NK-92 treated with Interleukin-12 subunit alpha and Interleukin-12 subunit beta, amount 100 ng/mL, for 24 hours (cell line): ENCODE measurements around the gene PAGR1.
A peak's percentile ranks its signal among the peaks of the same experiment; 100 is the strongest.
"Not testable (repeated sequence)": the region's sequence is repeated elsewhere in the genome, so short reads cannot be mapped to it uniquely, and the experiment has no call there.

Source experiments
- DNase-seq: peaks from one replicate; lab custom pipeline; 2025; lab: John Stamatoyannopoulos, UW

Gene PAGR1

GRCh38 chr16:29791845-29792807 lies 23.8 kb upstream of the PAGR1 start:
- no peak for DNase-seq

GRCh38 chr16:29793153-29793552 lies 22.8 kb upstream of the PAGR1 start:
- DNase-seq = not testable (repeated sequence)

DNA sequence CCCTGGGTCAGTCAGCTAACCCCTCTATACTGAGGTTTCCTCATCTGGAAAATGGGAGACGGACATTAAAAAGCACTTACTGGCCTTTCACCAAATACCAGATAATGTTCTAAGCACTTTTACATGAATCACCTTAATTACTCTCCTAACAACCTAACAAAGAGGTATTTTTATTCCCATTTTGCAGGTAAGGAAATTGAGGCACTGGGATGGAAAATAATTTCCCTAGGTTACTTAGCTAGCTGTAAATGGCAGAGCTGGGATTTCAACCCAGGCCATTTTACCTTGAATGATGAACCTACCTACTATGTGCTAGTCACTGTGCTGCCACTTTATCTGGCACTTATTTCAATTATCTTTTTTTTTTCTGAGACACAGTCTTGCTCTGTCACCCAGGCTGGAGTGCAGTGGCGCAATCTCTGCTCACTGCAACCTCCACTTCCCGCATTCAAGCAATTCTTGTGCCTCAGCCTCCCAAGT lies 21.7 kb upstream of the PAGR1 start:
- DNase-seq = no peak

DNA sequence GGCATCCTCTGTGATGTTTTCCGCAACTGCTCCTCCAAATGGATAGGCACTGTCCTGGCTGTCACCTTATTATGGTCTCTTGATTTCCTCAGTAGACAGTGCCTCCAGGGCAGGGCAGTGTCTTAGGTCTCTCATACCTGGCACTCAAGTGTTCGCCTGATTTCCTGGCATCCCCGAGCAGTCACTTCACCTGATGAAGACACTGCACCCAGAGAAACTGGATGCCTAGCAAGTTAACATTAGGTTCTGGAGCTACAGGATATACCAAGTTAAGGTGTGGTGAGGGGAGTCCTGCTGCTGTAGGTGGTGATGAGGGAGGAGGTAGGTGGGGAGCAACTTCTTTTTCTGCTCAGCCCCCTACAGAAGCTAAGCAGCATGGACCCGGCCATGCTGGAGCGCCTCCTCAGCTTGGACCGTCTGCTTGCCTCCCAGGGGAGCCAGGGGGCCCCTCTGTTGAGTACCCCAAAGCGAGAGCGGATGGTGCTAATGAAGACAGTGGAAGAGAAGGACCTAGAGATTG lies 13.5 kb upstream of the PAGR1 start:
- no peak for DNase-seq

- no peak for DNase-seq
Measured at GRCh38 chr16:29804020-29804419, 11.9 kb upstream of the PAGR1 start.

DNA sequence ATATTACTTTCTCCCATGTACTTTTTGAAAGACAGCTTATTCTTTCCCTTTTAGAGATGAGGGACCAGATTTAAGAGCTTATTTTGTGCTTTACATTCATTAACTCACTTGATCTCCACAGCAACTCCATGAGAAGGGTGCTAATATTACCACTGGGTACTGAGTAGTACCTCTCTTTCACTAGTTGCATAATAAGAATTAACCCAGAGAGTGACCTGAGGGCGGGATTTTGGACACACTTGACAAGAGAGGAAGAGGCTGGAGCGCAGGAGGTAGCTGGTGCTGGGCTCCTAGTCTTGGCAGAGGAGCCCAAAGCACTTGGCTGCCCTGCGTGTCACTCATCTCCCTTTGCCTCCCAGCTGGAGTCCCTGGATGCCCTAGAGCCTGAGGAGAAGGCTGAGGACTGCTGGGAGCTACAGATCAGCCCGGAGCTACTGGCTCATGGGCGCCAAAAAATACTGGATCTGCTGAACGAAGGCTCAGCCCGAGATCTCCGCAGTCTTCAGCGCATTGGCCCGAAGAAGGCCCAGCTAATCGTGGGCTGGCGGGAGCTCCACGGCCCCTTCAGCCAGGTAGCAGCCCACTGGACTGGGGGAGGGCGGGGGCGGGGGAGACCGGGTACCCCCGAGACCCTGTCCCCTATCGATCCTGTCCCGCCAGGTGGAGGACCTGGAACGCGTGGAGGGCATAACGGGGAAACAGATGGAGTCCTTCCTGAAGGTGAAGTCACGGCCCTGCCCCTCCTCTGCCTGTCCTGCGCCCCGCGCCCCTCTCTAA lies 11.3 kb upstream of the PAGR1 start:
- DNase-seq = no peak

DNA sequence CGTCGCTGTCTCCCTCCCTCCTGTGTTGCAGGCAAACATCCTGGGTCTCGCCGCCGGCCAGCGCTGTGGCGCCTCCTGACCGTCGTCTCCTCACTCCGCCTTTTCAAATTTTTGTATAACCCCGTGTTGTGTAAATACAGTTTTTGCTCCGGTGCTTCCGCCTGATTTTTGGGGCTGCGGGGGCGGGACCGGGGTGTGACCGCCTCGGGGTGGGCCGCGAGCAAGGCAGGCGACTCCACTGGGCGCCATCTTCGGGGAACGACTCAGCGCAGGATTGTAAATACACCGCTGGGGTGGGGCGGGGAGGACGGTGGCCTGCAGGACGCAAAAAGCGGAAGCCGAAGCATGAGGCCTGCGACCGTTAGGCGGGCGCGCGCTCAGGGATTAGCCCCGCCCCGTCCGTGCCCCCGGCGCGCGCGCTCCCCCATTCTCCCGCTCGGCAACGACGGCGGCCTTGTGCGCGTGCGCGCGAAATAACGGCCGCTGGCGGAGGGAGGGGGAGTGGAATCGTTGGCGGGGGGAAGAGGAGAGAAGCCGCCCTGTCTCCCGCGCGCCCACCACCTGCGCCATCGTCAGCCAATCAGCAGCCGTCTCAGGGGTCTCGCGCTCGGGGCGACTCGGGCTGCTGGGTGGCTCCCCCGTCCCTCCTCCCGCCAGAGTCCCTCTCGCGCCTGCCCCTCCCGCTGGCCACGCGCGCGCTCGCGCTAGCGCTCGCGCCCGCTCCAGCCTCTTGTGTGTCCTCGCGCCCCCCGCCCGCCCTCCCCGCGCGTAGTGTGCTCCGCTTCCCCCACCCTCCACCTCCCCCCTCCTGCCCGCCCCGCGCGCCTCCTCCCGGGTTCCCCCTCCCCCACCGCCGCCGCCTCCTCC lies 10.5 kb upstream of the PAGR1 start:
- peak; percentile 100 for DNase-seq

DNA sequence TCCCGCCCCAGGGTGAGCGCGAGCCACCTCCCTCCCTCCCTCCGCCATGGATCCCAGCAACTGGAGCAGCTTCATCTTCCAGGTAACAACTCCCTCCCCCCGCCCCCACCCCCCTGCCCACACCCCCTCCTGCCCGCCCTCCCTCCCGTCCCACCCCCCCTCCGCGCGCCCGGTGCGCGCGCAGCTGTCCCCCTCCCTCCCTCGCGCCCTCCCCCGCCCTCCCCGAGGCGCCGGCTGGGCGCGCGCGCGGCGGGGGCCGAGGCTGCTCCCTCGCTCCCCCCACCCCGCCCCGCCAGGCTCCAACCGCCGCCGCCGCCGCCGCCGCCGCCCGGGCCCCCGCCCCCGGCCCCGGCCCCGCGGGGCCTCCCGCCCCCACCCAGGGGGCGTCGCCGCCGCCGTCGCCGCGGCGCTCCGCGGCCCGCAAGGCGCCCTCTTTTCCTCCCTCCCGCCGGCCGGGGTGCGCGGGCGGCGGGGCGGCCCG lies 9.8 kb upstream of the PAGR1 start, which contains the start of gene MAZ:
Gene MAZ (plus strand): TSS at position 431 of the 481 bp plus-strand sequence. CDS start 173 bp downstream, outside the sequence.
- DNase-seq = no peak

- DNase-seq = peak; percentile 63
Measured at GRCh38 chr16:29806641-29807425, 9.1 kb upstream of the PAGR1 start.

- peak; percentile 90 for DNase-seq
Measured at GRCh38 chr16:29807426-29808218, 8.3 kb upstream of the PAGR1 start.

DNA sequence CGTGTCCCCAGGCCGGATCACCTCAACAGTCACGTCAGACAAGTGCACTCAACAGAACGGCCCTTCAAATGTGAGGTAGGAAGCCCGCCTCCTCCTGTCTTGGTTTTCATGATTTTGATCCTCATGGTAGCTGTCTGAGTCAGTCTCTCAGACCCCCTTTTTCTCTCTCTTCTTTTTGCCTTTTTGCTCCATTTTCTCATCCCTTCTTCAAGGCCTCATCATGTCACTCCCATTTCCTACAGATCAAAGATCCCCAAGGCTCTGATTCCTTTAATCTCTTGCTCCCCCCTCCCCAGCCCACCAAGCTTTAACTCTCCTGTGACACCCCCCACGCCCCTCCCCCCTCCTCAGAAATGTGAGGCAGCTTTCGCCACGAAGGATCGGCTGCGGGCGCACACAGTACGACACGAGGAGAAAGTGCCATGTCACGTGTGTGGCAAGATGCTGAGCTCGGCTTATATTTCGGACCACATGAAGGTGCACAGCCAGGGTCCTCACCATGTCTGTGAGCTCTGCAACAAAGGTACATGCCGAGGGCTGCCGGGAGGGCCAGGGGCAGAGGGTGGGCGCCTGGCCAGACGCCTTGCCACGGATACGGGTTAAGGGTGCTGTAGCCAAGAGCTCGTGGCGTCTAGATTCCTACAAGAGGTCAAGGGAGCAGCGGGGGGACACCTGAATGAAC lies 7.6 kb upstream of the PAGR1 start:
- no peak for DNase-seq

- DNase-seq = no peak
Measured at GRCh38 chr16:29809031-29809747, 6.8 kb upstream of the PAGR1 start.

DNA sequence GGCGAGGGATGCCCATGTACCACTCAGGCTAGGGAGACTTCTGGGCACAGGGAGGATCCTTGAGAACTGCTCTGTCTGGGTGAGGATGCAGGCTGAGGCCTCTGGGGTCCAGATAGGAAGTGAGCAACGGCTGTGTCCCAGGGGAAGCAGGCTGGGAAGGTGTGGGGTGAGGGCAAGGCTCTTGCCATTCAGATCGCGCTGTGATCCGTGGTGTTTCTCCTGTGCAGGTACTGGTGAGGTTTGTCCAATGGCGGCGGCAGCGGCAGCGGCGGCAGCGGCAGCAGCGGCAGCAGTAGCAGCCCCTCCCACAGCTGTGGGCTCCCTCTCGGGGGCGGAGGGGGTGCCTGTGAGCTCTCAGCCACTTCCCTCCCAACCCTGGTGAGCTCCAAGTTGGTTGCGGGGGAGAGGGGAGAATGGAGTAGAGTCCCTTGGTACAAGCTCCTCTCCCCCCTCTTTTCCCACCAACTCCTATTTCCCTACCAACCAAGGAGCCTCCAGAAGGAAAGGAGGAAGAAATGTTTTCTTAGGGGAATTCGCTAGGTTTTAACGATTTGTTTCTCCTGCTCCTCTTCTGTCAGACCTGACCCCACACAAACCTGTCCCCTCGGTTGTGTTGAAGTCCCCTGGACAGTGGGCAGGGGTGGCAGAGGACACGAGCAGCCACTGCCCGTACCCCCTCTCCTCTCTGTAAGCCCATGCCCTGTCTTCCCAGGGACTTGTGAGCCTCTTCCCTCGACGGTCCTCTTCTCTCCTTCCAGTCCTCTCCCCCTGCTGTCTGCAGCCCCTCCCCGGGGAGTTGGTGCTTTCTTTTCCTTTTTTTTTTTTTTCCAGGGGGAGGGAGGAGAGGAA lies 5.9 kb upstream of the PAGR1 start:
- DNase-seq = no peak

- DNase-seq = no peak
Measured at GRCh38 chr16:29810699-29811169, 5.2 kb upstream of the PAGR1 start.

GRCh38 chr16:29811170-29811895 lies 4.6 kb upstream of the PAGR1 start:
- no peak for DNase-seq

DNA sequence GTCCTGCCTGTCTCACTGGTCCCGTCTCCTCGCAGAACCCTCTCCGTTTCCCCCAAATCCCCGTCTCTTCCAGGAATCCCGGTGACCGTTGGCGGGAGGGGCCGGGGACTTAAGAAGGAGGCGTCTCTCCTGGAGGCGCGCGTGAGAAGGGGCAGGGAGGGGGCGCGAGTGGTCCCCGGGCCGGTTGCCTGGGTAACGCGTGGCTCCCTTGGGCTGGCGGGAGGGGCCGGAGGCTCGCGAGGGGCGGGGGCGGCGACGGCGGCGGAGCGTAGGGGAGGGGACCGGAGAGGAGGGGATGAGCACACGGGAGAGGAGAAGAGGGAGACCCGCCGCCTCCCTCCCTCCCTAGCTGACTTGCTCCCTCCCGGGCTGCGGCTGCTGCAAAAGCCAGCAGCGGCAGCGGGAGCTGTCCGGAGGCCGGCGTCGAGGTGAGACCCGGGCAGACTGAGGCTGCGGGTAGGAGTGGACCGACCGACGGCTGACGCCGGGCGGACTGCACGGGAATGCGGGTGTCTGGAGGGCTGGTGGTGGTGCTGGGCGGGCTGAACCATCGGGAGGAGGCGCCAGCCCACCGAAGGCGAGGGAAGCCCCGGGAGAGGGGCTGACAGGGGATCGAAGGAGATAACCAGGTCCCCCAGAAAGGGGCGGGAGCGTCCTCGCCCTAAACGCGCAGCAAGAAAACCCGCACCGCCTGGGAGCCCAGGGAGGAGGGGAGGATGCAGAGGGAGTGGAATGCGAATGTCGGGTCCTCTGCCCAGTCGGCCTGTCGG lies 3.9 kb upstream of the PAGR1 start, which contains the start of gene PRRT2:
Gene PRRT2 (plus strand): TSS at position 298 of the 770 bp plus-strand sequence. CDS start 862 bp downstream, outside the sequence.
- DNase-seq = no peak
